SK-N-MC (cell line): ENCODE results near the gene TM9SF1.

Experiments
- EZH2 ChIP-seq: fragments of 200-600 bp; sonication (generic); IDR thresholded peaks from one replicate; pipeline ENCODE4 v1.6.1; 2017; ENCODE audit warnings: antibody characterized with exemption
- POLR2AphosphoS5 ChIP-seq: IDR thresholded peaks from 2 replicates; pipeline ENCODE4 v1.6.1; 2012; ENCODE audit warnings: mild to moderate bottlenecking, low read depth, low read length, borderline replicate concordance

- TF ChIP-seq EZH2, result no peak
- TF ChIP-seq POLR2AphosphoS5, result no peak
These were observed 3.7 kb upstream of the TM9SF1 start for GRCh38 chr14:24198814-24199524.
